Measurements from ENCODE around the gene PRDM15.

PRDM15 gene

GRCh38 chr21:41801321-41802197 is 77.6 kb downstream of the PRDM15 start:
- intact Hi-C loops (cut with DNase I; ENCODE audit: low total_unique reads), result no loop called here
- no peak overlapping the region for H3K27ac ChIP-seq
- no peak for TF ChIP-seq CTCF (IDR thresholded peaks at IDR 0.05)

GRCh38 chr21:41800425-41801320 is 78.5 kb downstream of the PRDM15 start:
- no peak for DNase-seq
- no peaks in the 10 kb centered on the region for H3K27me3 ChIP-seq

More at GRCh38 chr21:41801321-41802197, 77.6 kb downstream of the PRDM15 start:
- peaks cover 0 to 18% (median 12%) of the 10 kb centered on the region in 4 donors for H3K4me1 ChIP-seq
- H3K27me3 ChIP-seq, result no peaks in the 10 kb centered on the region
- no peak for DNase-seq
- H3K9me3 ChIP-seq, result no peaks in the 10 kb centered on the region
- H3K4me3 ChIP-seq, result no peak overlapping the region
- H3K36me3 ChIP-seq, result peaks cover 8 to 28% (median 8%) of the 10 kb centered on the region in 3 donors

GRCh38 chr21:41799763-41800162 is 79.4 kb downstream of the PRDM15 start:
- H3K36me3 ChIP-seq, result peaks cover 8 to 28% (median 8%) of the 10 kb centered on the region in 3 donors
- DNase-seq, result no peak
- H3K4me1 ChIP-seq, result peaks cover 0 to 18% (median 12%) of the 10 kb centered on the region in 4 donors
- H3K9me3 ChIP-seq, result no peaks in the 10 kb centered on the region
- no peak overlapping the region for H3K4me3 ChIP-seq
- no peak for TF ChIP-seq CTCF (IDR thresholded peaks at IDR 0.05)
- intact Hi-C loops (cut with DNase I; ENCODE audit: low total_unique reads), result no loop called here
- no peak overlapping the region for H3K27ac ChIP-seq
- peaks cover 0 to 2% of the 10 kb centered on the region in 2 donors for H3K27me3 ChIP-seq

More at GRCh38 chr21:41800425-41801320, 78.5 kb downstream of the PRDM15 start:
- H3K27ac ChIP-seq, result no peak overlapping the region
- no peak overlapping the region for H3K4me3 ChIP-seq
- H3K4me1 ChIP-seq, result peaks cover 0 to 18% (median 12%) of the 10 kb centered on the region in 4 donors
- H3K9me3 ChIP-seq, result no peaks in the 10 kb centered on the region
- intact Hi-C loops (cut with DNase I; ENCODE audit: low total_unique reads), result no loop called here
- no peak for TF ChIP-seq CTCF (IDR thresholded peaks at IDR 0.05)
- H3K36me3 ChIP-seq, result peaks cover 8 to 28% (median 8%) of the 10 kb centered on the region in 3 donors

- intact Hi-C loops (cut with DNase I; ENCODE audit: low total_unique reads), result no loop called here
- H3K36me3 ChIP-seq, result peaks cover 8 to 23% (median 8%) of the 10 kb centered on the region in 3 donors
- H3K4me3 ChIP-seq, result no peak overlapping the region
- no peak for TF ChIP-seq CTCF (IDR thresholded peaks at IDR 0.05)
- H3K27ac ChIP-seq, result no peak overlapping the region
- H3K4me1 ChIP-seq, result peaks cover 0 to 15% (median 10%) of the 10 kb centered on the region in 4 donors
- peaks cover 0 to 3% of the 10 kb centered on the region in 2 donors for H3K27me3 ChIP-seq
- DNase-seq, result no peak
- peaks cover 0 to 1% (median 0%) of the 10 kb centered on the region in 3 donors for H3K9me3 ChIP-seq
Observed at GRCh38 chr21:41798326-41798725, 80.8 kb downstream of the PRDM15 start.

GRCh38 chr21:41796476-41797080 is 82.6 kb downstream of the PRDM15 start:
- Histone ChIP-seq H3K9me3 (peaks cover 0 to 17% (median 8%) of the 10 kb centered on the region in 3 donors), H3K27me3 (peaks cover 0 to 3% of the 10 kb centered on the region in 2 donors), H3K36me3 (peaks cover 8 to 23% (median 8%) of the 10 kb centered on the region in 3 donors), H3K27ac (no peak overlapping the region), H3K4me3 (no peak overlapping the region), H3K4me1 (no peaks in the 10 kb centered on the region)
- no peak for DNase-seq
- no peak for TF ChIP-seq CTCF (IDR thresholded peaks at IDR 0.05)
- intact Hi-C loops (cut with DNase I; ENCODE audit: low total_unique reads), result no loop called here

All from tibial artery (tissue), 4 donors.